Nephron (organoid): ENCODE data around the gene PPFIBP1.

Source experiments
- H3K27ac Mint-ChIP-seq, 3 experiments: 2 replicates each; pipeline ENCODE4 v1.8.0; 2020; ENCODE audit warnings: mixed read lengths in 3 of 3, mild to moderate bottlenecking in 2 of 3, moderate library complexity in 1 of 3
- H3K27me3 Mint-ChIP-seq: 2 replicates; pipeline ENCODE4 v1.8.0; 2021; ENCODE audit warnings: low read depth, mild to moderate bottlenecking, moderate library complexity, mixed read lengths
- H3K36me3 Mint-ChIP-seq: 2 replicates; pipeline ENCODE4 v1.8.0; 2020; ENCODE audit warnings: low read depth, mixed read lengths
- H3K4me1 Mint-ChIP-seq: 2 replicates; pipeline ENCODE4 v1.8.0; 2020; ENCODE audit warnings: mixed read lengths
- H3K4me3 Mint-ChIP-seq, 3 experiments: 2 replicates each; pipeline ENCODE4 v1.8.0; 2020; ENCODE audit warnings: mild to moderate bottlenecking in 3 of 3, mixed read lengths in 3 of 3, moderate library complexity in 2 of 3
- H3K9me3 Mint-ChIP-seq: 2 replicates; pipeline ENCODE4 v1.8.0; 2020; ENCODE audit warnings: mixed read lengths
- CTCF ChIP-seq, 3 experiments: fragments of 200-600 bp; sonication (generic); IDR thresholded peaks; one replicate each; pipeline ENCODE4 v1.5.0; 2021; ENCODE audit warnings: antibody characterized with exemption in 3 of 3; ENCODE audit not compliant: unreplicated experiment in 3 of 3

PPFIBP1 gene

DNA sequence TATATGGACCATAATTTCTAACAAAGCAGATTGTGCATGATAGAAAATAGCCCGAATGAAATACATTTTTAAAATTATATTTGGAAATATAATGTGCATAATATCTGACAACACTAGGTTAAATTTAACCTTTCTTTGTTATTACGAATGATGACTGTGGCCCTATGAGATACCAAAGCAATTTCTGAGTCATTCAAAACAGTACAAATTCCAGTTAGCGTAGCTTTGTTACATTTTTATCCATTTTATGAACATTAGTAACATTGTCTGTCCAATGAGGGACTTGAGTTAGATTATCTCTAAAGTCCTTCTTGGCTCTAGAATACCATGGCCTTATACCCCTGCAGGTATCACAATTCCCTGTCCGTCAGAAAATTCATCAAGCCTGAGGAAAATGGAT, 133.3 kb downstream of the PPFIBP1 start:
- Mint-ChIP-seq H3K27me3 (no peaks in the 10 kb centered on the region), H3K4me1 (no peaks in the 10 kb centered on the region), H3K36me3 (peaks cover 30% of the 10 kb centered on the region), H3K4me3 (no peak overlapping the region), H3K9me3 (no peaks in the 10 kb centered on the region), H3K27ac (no peak overlapping the region)
- no peak for TF ChIP-seq CTCF (IDR thresholded peaks at IDR 0.05; ENCODE audit: unreplicated experiment in 3 of 3)

DNA sequence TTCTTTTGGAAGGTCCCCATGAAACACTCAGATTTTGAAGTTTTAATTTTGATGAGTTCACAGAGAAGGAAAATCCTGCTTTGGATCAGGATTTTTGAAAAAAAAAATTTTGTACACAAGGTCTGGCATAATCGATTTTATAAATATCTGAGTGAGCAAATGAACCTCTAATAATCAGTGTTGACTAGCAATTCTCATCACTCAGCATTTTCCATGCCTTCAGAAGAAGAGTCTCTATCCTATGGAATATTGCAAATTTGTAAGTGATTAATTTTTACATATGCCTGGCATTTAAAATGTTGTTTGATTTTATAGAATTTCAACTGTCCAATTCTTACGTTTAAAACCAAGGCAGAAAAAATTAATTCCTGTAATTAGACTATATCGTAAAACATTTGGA, 141.7 kb downstream of the PPFIBP1 start:
- no peaks in the 10 kb centered on the region for H3K9me3 Mint-ChIP-seq
- no peak for TF ChIP-seq CTCF (IDR thresholded peaks at IDR 0.05; ENCODE audit: unreplicated experiment in 3 of 3)

GRCh38 chr12:27666510-27666909, 142.5 kb downstream of the PPFIBP1 start:
- peaks cover 74% of the 10 kb centered on the region for H3K36me3 Mint-ChIP-seq
- no peaks in the 10 kb centered on the region for H3K4me1 Mint-ChIP-seq
- no peaks in the 10 kb centered on the region for H3K9me3 Mint-ChIP-seq
- no peak for TF ChIP-seq CTCF (IDR thresholded peaks at IDR 0.05; ENCODE audit: unreplicated experiment in 3 of 3)
- H3K27ac Mint-ChIP-seq, result no peak overlapping the region
- no peak overlapping the region for H3K4me3 Mint-ChIP-seq
- H3K27me3 Mint-ChIP-seq, result no peaks in the 10 kb centered on the region

More for the DNA sequence above, 141.7 kb downstream of the PPFIBP1 start:
- H3K36me3 Mint-ChIP-seq, result peaks cover 75% of the 10 kb centered on the region
- H3K27ac Mint-ChIP-seq, result no peak overlapping the region
- H3K4me1 Mint-ChIP-seq, result no peaks in the 10 kb centered on the region
- no peak overlapping the region for H3K4me3 Mint-ChIP-seq
- no peaks in the 10 kb centered on the region for H3K27me3 Mint-ChIP-seq

GRCh38 chr12:27667540-27667939, 143.5 kb downstream of the PPFIBP1 start:
- no peak overlapping the region for H3K27ac Mint-ChIP-seq
- no peaks in the 10 kb centered on the region for H3K27me3 Mint-ChIP-seq
- H3K9me3 Mint-ChIP-seq, result no peaks in the 10 kb centered on the region
- TF ChIP-seq CTCF (IDR thresholded peaks at IDR 0.05; ENCODE audit: unreplicated experiment in 3 of 3), result no peak
- H3K4me1 Mint-ChIP-seq, result peaks cover 5% of the 10 kb centered on the region
- peaks cover 71% of the 10 kb centered on the region for H3K36me3 Mint-ChIP-seq
- no peak overlapping the region for H3K4me3 Mint-ChIP-seq

- peaks cover 59% of the 10 kb centered on the region for H3K36me3 Mint-ChIP-seq
- no peak overlapping the region for H3K4me3 Mint-ChIP-seq
- peaks cover 11% of the 10 kb centered on the region for H3K4me1 Mint-ChIP-seq
- no peaks in the 10 kb centered on the region for H3K9me3 Mint-ChIP-seq
- peak overlapping the region in 1 of 3 experiments; percentile 27 for H3K27ac Mint-ChIP-seq
- H3K27me3 Mint-ChIP-seq, result no peaks in the 10 kb centered on the region
- no peak for TF ChIP-seq CTCF (IDR thresholded peaks at IDR 0.05; ENCODE audit: unreplicated experiment in 3 of 3)
These were observed 148.0 kb downstream of the PPFIBP1 start for GRCh38 chr12:27672051-27672450.

- Mint-ChIP-seq H3K4me1 (peaks cover 11% of the 10 kb centered on the region), H3K36me3 (peaks cover 59% of the 10 kb centered on the region), H3K4me3 (no peak overlapping the region), H3K27ac (no peak overlapping the region), H3K9me3 (no peaks in the 10 kb centered on the region), H3K27me3 (no peaks in the 10 kb centered on the region)
- no peak for TF ChIP-seq CTCF (IDR thresholded peaks at IDR 0.05; ENCODE audit: unreplicated experiment in 3 of 3)
These were observed 148.6 kb downstream of the PPFIBP1 start for GRCh38 chr12:27672643-27673042.
